ENCODE measurements around the gene KLRC1. TPM values are rescaled to one million over a fixed set of nuclear protein-coding genes. Genes with fewer than 3 reads are reported as not detected.
"Not testable (repeated sequence)": the region's sequence is repeated elsewhere in the genome, so short reads cannot be mapped to it uniquely, and the experiment has no call there.

KLRC1 gene
- total RNA-seq = 1 to 10 TPM; 5.3 to 7.2 TPM

- Mint-ChIP-seq H3K4me1 (ENCODE audit: low read depth) (peaks cover 11% of the 10 kb centered on the region), H3K27ac (peak within 1 kb of the TSS; percentile 54), H3K36me3 (ENCODE audit: low read depth) (peaks cover 24% of the 10 kb centered on the region), H3K4me3 (peak within 1 kb of the TSS; percentile 6), H3K27me3 (no peaks in the 10 kb centered on the region), H3K9me3 (peaks cover 36% of the 10 kb centered on the region)
- peak; percentile 78 for ATAC-seq
- intact Hi-C loops (cut with micrococcal nuclease) = no loop called here
- TF ChIP-seq CTCF (IDR thresholded peaks at IDR 0.05) = no peak
- CTCF ChIA-PET = no interaction called here
- DNase-seq = peak; percentile 15
- POLR2A ChIA-PET = no interaction called here
Observed at GRCh38 chr12:10453156-10453555, at the start of gene KLRC1. Gene KLRC1 (minus strand): TSS chr12:10453377. CDS start chr12:10451156, 2,221 bp downstream.

- POLR2A ChIA-PET = interaction anchor here (1.4 kb wide), 1 partner anchor 53 kb away, joined by 7 read pairs; no protein-coding TSS in a partner anchor
Observed at GRCh38 chr12:10501030-10501429, 47.9 kb upstream of the KLRC1 start.

GRCh38 chr12:10498042-10498441 is 44.9 kb upstream of the KLRC1 start:
- no peak for TF ChIP-seq CTCF (IDR thresholded peaks at IDR 0.05)
- ATAC-seq (peak; percentile 25), DNase-seq (no peak)
- peak overlapping the region; percentile 45 for H3K4me3 Mint-ChIP-seq
- ChIA-PET POLR2A (interaction anchor here (1.0 to 1.4 kb wide), 5 partner anchors 56 to 740 kb away, joined by 3 to 17 read pairs (median 5); no protein-coding TSS in a partner anchor), CTCF (interaction anchor here (1.0 to 3.1 kb wide), 2 partner anchors 65 to 262 kb away, joined by 3 to 11 read pairs; no protein-coding TSS in a partner anchor)
- peak overlapping the region; percentile 96 for H3K27ac Mint-ChIP-seq
- peaks cover 12% of the 10 kb centered on the region for H3K9me3 Mint-ChIP-seq
- H3K4me1 Mint-ChIP-seq (ENCODE audit: low read depth) = peaks cover 65% of the 10 kb centered on the region
- intact Hi-C loops (cut with micrococcal nuclease) = loop anchor here (5.0 to 10.0 kb wide), 3 partner anchors 59 to 133 kb away; no protein-coding TSS in a partner anchor
- H3K36me3 Mint-ChIP-seq (ENCODE audit: low read depth) = peaks cover 17% of the 10 kb centered on the region
- H3K27me3 Mint-ChIP-seq = no peaks in the 10 kb centered on the region

More at GRCh38 chr12:10501030-10501429, 47.9 kb upstream of the KLRC1 start:
- TF ChIP-seq CTCF (IDR thresholded peaks at IDR 0.05) = peak; percentile 38
- H3K36me3 Mint-ChIP-seq (ENCODE audit: low read depth) = peaks cover 8% of the 10 kb centered on the region
- no peak for ATAC-seq
- intact Hi-C loops (cut with micrococcal nuclease) = loop anchor here (5.0 to 10.0 kb wide), 2 partner anchors 176 to 264 kb away; no protein-coding TSS in a partner anchor
- H3K4me3 Mint-ChIP-seq = peak overlapping the region; percentile 47
- peaks cover 65% of the 10 kb centered on the region for H3K4me1 Mint-ChIP-seq (ENCODE audit: low read depth)
- CTCF ChIA-PET = interaction anchor here (0.6 to 3.1 kb wide), 5 partner anchors 58 to 265 kb away, joined by 3 to 11 read pairs (median 4); no protein-coding TSS in a partner anchor
- DNase-seq = no peak
- H3K9me3 Mint-ChIP-seq = peaks cover 11% of the 10 kb centered on the region
- H3K27ac Mint-ChIP-seq = peak overlapping the region; percentile 78
- no peaks in the 10 kb centered on the region for H3K27me3 Mint-ChIP-seq

GRCh38 chr12:10497602-10498001 is 44.4 kb upstream of the KLRC1 start:
- intact Hi-C loops (cut with micrococcal nuclease) = loop anchor here (5.0 to 10.0 kb wide), 3 partner anchors 60 to 133 kb away; no protein-coding TSS in a partner anchor
- no peaks in the 10 kb centered on the region for H3K27me3 Mint-ChIP-seq
- ATAC-seq = peak; percentile 97
- peaks cover 11% of the 10 kb centered on the region for H3K9me3 Mint-ChIP-seq
- peak; percentile 93 for DNase-seq
- peak overlapping the region; percentile 45 for H3K4me3 Mint-ChIP-seq
- CTCF ChIA-PET = interaction anchor here (1.0 kb wide), 1 partner anchor 66 kb away, joined by 3 read pairs; no protein-coding TSS in a partner anchor
- peaks cover 63% of the 10 kb centered on the region for H3K4me1 Mint-ChIP-seq (ENCODE audit: low read depth)
- peak overlapping the region; percentile 96 for H3K27ac Mint-ChIP-seq
- no peak for TF ChIP-seq CTCF (IDR thresholded peaks at IDR 0.05)
- H3K36me3 Mint-ChIP-seq (ENCODE audit: low read depth) = peaks cover 15% of the 10 kb centered on the region
- POLR2A ChIA-PET = interaction anchor here (1.0 to 1.4 kb wide), 5 partner anchors 56 to 739 kb away, joined by 3 to 17 read pairs (median 5); no protein-coding TSS in a partner anchor

GRCh38 chr12:10491766-10492165 is 38.6 kb upstream of the KLRC1 start:
- intact Hi-C loops (cut with micrococcal nuclease) = loop anchor here (10.0 kb wide), 1 partner anchor 127 kb away; no protein-coding TSS in a partner anchor
- H3K4me3 Mint-ChIP-seq = no peak overlapping the region
- CTCF ChIA-PET = no interaction called here
- POLR2A ChIA-PET = no interaction called here
- TF ChIP-seq CTCF (IDR thresholded peaks at IDR 0.05) = no peak
- H3K27me3 Mint-ChIP-seq = no peaks in the 10 kb centered on the region
- ATAC-seq (no peak), DNase-seq (no peak)
- H3K36me3 Mint-ChIP-seq (ENCODE audit: low read depth) = peaks cover 17% of the 10 kb centered on the region
- H3K9me3 Mint-ChIP-seq = peaks cover 23% of the 10 kb centered on the region
- H3K27ac Mint-ChIP-seq = no peak overlapping the region
- peaks cover 37% of the 10 kb centered on the region for H3K4me1 Mint-ChIP-seq (ENCODE audit: low read depth)

- DNase-seq; H3K4me3 Mint-ChIP-seq; H3K27me3 Mint-ChIP-seq; intact Hi-C loops (cut with micrococcal nuclease); H3K27ac Mint-ChIP-seq; POLR2A ChIA-PET; ATAC-seq: not testable (repeated sequence)
- CTCF ChIA-PET = interaction anchor here (0.7 kb wide), 1 partner anchor 89 kb away, joined by 3 read pairs; no protein-coding TSS in a partner anchor
- Mint-ChIP-seq H3K9me3 (peaks cover 47% of the 10 kb centered on the region), H3K36me3 (ENCODE audit: low read depth) (peaks cover 34% of the 10 kb centered on the region), H3K4me1 (ENCODE audit: low read depth) (peaks cover 24% of the 10 kb centered on the region)
Observed at GRCh38 chr12:10487328-10487727, 34.2 kb upstream of the KLRC1 start.

GRCh38 chr12:10481901-10482300 is 28.7 kb upstream of the KLRC1 start:
- Mint-ChIP-seq H3K36me3 (ENCODE audit: low read depth) (peaks cover 32% of the 10 kb centered on the region), H3K9me3 (peaks cover 45% of the 10 kb centered on the region), H3K27ac (peak overlapping the region; percentile 49), H3K4me1 (ENCODE audit: low read depth) (peaks cover 24% of the 10 kb centered on the region)
- intact Hi-C loops (cut with micrococcal nuclease); H3K27me3 Mint-ChIP-seq; H3K4me3 Mint-ChIP-seq: not testable (repeated sequence)
- ChIA-PET POLR2A (interaction anchor here (0.6 kb wide), 1 partner anchor 1433 kb away, joined by 3 read pairs; no protein-coding TSS in a partner anchor), CTCF (interaction anchor here (1.1 to 1.2 kb wide), 3 partner anchors 13 to 79 kb away, joined by 3 to 4 read pairs (median 3); no protein-coding TSS in a partner anchor)
- peak; percentile 20 for ATAC-seq
- peak; percentile 33 for DNase-seq
